ENCODE measurements around the gene ZIM2. TPM values are rescaled to one million over a fixed set of nuclear protein-coding genes. Genes with fewer than 3 reads are reported as not detected.
A peak's percentile ranks its signal among the peaks of the same experiment; 100 is the strongest.

ZIM2 gene
- total RNA-seq, 1 donor: not detected

GRCh38 chr19:56839652-56840450 is 675 bp downstream of the ZIM2 start:
- peak in 2 of 3 donors; percentile 94 to 98 for DNase-seq (ENCODE audit: low read depth in 2 of 3, low spot score in 2 of 3)

GRCh38 chr19:56838909-56839651 is 1.4 kb downstream of the ZIM2 start:
- peak in 2 of 3 donors; percentile 97 to 99 for DNase-seq (ENCODE audit: low read depth in 2 of 3, low spot score in 2 of 3)

DNA sequence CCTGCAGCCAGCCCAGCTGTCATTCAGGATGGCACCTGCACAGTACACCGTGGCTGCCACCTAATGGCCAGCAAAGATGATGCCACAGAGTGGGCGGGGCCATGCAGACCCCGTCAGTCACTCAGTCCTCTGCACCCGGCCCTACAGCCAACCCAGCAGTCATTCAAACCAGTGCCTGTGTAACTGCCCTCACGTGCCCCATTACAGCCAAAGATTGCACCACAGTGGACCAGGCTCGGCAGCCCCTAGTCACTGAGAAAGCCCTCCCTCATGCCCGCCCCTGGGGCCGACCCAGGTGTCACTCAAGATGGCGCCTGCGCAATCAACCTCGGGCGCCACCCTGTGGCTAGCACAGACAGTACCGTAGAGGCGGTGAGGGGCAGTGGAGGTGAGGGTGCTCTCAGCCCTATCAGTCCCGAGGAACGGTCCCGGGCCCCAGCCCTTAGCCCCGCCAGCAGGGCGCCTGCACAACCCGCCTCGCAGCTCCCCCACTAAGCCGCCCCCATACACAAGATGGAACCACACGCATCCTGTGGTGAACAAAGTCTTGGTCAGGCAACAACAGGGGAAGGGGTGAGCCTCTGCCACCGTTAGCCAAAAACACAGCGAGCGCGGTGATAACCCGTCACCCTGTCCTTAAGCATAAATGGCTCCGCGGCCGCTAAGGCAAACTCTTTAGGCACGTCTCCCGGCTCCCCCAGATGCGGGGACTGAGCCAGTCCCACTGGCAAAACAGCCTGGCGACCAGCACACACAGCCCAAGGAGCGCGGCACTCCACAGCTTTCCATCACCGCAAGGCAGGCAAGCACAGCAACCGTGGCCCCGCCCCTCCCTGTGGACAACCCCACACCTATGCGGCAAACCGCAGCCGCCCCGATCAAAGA is 2.3 kb downstream of the ZIM2 start:
- peak in 2 of 3 donors; percentile 83 to 90 for DNase-seq (ENCODE audit: low read depth in 2 of 3, low spot score in 2 of 3)

DNA sequence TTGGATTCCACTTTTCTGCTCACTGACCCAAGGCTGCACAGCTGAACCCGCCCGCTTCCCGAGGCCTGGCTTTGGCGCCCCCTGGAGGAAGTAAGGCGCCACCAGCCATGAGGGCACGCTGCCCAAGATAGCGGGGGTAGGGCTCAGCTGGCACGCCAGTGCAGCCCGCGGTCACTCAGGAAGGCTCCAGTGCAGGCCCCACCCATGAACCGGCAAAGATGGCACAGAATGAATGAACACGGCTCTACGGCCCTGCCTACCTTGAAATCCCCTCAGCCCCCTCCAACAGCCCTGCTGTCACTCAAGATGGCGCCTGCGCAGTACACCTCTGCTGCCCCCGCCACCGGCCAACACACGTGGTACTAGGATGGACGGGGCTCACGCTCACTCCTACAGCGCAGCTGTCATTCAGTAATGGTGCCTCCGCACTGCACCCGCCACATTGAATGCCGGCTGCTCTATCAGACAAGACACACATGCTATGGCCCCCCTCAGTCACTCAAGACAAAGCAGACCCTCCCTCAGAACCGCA is 3.0 kb downstream of the ZIM2 start:
- peak in 2 of 3 donors; percentile 87 to 94 for DNase-seq (ENCODE audit: low read depth in 2 of 3, low spot score in 2 of 3)

- peak in 2 of 3 donors; percentile 35 to 57 for DNase-seq (ENCODE audit: low read depth in 2 of 3, low spot score in 2 of 3)
Observed at GRCh38 chr19:56837004-56837403, 3.5 kb downstream of the ZIM2 start.

DNA sequence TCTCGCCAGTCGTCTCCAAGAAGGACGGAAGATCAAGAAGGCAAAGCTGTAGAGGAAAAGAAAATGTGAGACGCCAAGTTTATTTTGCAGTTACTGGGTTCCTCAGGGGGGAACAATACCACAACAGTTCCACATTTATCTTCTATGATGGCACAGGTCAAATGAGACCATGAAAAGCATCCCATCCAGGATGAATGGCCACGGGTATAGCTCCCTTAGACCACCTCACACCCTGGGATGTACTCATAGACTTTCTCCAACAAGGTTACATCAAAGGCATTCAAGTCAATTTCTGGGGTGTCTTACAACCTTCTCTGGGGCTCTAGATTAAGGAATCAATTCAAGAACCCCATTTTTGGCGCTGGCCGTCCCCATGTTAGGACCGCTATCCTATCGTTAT is 4.5 kb downstream of the ZIM2 start:
- DNase-seq (ENCODE audit: low read depth in 2 of 3, low spot score in 2 of 3): no peak

DNA sequence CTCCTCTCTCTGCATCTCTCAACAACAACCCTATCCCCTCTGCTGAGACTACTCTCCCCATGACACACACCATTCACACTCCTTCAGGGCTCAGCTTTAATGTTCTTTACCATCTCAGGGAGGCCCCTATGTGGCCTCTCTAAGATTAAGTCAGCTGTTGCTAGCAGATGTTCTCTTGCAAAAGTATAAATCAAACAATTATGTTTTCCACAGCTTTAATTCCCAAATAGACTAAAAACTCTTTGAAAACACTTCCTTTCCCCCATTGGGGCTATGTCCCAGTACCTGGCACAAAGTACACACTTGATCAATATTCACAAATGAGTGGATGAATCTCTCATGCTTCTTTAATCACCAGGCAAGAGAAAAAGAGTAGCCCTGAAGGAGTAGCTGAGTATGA is 5.1 kb downstream of the ZIM2 start:
- no peak for DNase-seq (ENCODE audit: low read depth in 2 of 3, low spot score in 2 of 3)

- DNase-seq (ENCODE audit: low read depth in 2 of 3, low spot score in 2 of 3): no peak
Observed at GRCh38 chr19:56834564-56835375, 5.8 kb downstream of the ZIM2 start.

DNA sequence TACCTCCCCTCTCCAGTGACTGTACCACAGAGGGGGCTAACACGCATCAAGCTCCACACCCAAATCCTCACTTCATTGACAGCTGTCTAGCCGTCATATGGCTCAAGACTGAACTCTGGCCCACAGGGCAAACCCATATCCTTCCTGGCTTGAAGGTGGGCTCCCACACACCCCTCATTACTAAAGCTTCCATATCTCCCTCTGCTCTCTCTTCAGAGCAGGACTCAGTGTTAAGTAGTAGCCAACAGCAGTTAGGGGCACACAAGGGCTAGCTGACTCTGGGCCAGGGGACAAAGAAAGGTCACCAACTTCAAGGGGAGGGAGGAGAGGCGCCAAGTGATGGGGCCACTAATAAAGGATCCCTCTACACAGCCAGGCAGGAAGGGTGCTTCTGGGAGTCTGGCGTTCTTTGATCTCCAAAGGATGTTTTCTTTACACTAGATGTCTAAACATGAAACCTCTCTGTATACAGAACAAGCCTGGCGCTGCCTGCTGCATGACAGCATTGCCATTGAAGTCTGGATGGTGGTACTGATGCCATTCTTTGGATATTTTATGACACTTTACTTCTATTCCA is 8.1 kb downstream of the ZIM2 start:
- DNase-seq (ENCODE audit: low read depth in 2 of 3, low spot score in 2 of 3): no peak

- no peak for DNase-seq (ENCODE audit: low read depth in 2 of 3, low spot score in 2 of 3)
Observed at GRCh38 chr19:56831255-56831654, 9.3 kb downstream of the ZIM2 start.

- no peak for DNase-seq (ENCODE audit: low read depth in 2 of 3, low spot score in 2 of 3)
Observed at GRCh38 chr19:56829596-56829995, 10.9 kb downstream of the ZIM2 start.

DNA sequence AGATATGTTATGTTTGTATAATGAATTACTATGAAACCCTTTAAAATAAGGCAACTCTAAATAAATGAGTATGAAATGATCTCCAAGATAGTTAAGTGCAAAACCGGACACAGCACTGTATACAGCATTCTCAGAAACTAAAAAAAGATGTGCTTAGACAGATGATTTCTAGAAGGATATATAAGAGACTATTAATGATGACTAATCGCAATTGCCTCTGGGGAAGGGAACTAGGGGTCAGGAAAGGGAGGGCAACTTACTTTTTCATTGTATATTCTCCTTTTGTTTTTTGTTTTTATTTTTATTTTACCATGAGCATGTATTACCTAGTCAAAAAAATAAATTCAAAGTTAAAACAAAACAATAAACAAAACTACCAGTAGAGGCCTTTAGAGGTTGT is 12.8 kb downstream of the ZIM2 start:
- DNase-seq (ENCODE audit: low read depth in 2 of 3, low spot score in 2 of 3): no peak

DNA sequence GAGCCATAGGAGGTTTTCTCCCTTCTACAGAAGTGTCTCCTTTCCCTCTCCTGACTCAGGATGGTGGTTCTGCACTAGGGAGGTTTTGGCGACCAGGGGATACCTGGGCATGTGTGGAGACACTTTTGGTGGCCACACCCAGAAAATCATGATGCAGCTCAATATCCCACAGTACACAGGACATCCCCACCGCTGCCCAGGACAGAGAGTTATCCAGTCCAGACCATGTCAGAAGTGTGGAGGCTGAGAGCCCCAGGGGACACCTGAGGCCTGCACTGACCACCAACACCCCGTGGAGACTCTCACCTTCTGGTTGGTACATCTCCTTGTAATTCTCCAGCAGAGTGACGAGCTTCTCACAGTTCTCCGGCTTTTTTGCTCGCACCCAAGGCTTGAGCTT is 16.6 kb downstream of the ZIM2 start:
- no peak for DNase-seq (ENCODE audit: low read depth in 2 of 3, low spot score in 2 of 3)

- no peak for DNase-seq (ENCODE audit: low read depth in 2 of 3, low spot score in 2 of 3)
Observed at GRCh38 chr19:56823417-56823816, 17.1 kb downstream of the ZIM2 start.

DNA sequence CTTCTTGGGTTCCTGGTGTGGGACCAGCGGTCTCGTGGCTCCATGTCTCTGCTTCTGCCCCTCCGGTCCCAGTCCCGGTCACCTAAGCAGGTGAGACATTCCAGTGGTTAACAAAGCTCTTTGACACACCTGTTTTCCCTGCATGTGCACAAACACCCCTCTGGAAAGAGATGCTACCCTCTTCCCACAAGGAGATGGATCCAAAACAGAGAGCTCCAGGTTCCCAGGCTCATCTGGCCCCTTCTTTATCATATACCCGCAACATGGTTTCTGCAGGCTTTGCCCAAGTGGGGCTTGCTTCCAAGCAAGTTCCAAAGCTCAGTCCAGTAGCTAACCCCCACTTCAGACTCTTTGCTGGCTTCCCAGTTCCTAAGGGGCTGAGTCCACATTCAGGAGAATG is 17.8 kb downstream of the ZIM2 start:
- no peak for DNase-seq (ENCODE audit: low read depth in 2 of 3, low spot score in 2 of 3)

- DNase-seq (ENCODE audit: low read depth in 2 of 3, low spot score in 2 of 3): no peak
Observed at GRCh38 chr19:56821675-56822074, 18.9 kb downstream of the ZIM2 start.

- no peak for DNase-seq (ENCODE audit: low read depth in 2 of 3, low spot score in 2 of 3)
Observed at GRCh38 chr19:56821209-56821608, 19.3 kb downstream of the ZIM2 start.

DNA sequence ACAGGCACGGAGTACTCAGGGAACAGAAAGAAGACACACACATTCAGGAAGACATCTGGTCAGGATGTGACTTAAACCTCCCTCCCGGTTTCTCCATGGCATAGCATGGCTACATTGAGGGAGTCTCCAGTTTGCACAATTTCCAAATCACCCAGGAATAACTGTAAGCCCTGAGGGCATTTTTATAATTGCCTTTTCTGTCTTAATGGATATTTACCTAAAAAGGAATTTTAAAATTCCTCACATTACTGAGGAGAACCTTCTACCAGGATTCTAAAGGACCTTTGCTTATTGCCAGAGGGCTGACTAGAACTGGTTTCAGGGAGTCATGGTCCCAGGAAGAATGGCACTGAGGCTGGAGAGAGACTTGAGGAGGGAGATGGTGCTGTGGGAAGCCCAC is 21.4 kb downstream of the ZIM2 start:
- no peak for DNase-seq (ENCODE audit: low read depth in 2 of 3, low spot score in 2 of 3)

GRCh38 chr19:56814656-56815055 is 25.9 kb downstream of the ZIM2 start:
- DNase-seq (ENCODE audit: low read depth in 2 of 3, low spot score in 2 of 3): no peak

- DNase-seq (ENCODE audit: low read depth in 2 of 3, low spot score in 2 of 3): no peak
Observed at GRCh38 chr19:56813531-56813930, 27.0 kb downstream of the ZIM2 start.

Data from hematopoietic multipotent progenitor cell (in vitro differentiated cells).